Hematopoietic multipotent progenitor cell (in vitro differentiated cells): ENCODE data around the gene ALG1. TPM values are rescaled to one million over a fixed set of nuclear protein-coding genes. Genes with fewer than 3 reads are reported as not detected.
"Not testable (repeated sequence)": the region's sequence is repeated elsewhere in the genome, so short reads cannot be mapped to it uniquely, and the experiment has no call there.

Experiments used
- DNase-seq, 3 donors: peaks; one replicate each; pipeline ENCODE4 v3.0.0-alpha.2; 2011 to 2015; ENCODE audit warnings: low read depth in 2 of 3, low spot score in 2 of 3
- total RNA-seq: library from RNA; depleted of rRNA; stranded (reverse); fragments of >200 nt; gene quantifications from one replicate; pipeline ENCODE4 v1.2.3, GENCODE V29; 2012

Gene ALG1
- total RNA-seq, 1 donor: 22.6 TPM

DNA sequence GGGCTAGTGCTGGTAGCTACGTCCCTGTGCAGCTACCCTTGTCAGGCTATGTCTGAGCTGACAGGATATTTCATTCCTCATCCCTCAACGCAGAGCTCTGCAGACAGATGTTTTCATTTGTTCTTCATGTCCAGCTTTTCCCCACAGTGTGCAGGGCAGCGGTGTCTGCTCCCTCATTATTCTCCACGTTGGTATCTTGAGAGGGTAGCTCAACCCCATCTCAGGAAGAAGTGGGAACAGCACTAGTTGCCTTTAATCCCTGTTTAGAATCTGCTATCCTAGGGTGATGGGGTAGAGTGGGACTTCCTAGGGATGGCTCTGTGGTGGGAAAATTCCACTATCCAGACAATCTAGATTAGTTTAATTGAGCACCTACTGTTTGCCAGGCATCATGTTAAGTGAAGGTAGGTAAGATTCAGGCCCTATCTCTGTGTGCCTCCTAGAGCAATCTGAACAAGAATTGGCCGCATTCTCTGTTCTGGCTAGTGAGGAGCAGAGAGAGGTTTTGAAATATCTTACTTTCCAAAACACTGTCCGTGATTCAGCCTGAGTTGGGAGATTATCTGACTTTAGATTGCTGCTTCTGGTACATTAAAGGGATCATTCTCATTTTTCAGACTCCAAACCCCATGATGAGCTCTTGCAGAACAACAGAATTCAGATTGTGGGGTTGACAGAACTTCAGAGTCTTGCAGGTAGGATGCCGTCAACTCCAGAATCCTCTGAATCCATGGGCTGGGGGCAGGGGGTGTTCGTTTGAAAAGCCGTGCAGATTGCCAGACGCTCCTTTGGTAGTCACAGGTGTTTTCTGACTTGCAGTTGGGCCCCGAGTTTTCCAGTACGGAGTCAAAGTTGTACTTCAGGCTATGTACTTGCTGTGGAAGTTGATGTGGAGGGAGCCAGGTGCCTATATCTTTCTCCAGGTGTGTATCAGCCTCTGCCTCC lies 963 bp downstream of the ALG1 start:
- DNase-seq: no peak

DNA sequence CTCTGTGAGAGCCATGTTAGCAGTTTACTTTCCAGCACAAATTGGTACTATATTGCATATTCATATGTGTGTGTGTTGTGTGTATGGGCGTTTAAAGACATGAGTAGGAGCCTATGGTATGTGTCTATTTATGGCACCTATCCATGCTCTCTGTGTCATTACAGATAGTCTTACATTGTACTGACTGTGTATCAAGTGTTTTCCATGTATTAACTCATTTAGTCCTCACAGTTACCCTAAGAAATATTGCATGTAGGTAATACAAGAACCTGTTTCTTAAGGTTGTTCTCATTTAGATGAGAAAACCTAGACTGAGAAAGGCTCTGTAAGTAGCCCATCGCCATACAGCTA lies 1.6 kb downstream of the ALG1 start:
- DNase-seq: no peak

DNA sequence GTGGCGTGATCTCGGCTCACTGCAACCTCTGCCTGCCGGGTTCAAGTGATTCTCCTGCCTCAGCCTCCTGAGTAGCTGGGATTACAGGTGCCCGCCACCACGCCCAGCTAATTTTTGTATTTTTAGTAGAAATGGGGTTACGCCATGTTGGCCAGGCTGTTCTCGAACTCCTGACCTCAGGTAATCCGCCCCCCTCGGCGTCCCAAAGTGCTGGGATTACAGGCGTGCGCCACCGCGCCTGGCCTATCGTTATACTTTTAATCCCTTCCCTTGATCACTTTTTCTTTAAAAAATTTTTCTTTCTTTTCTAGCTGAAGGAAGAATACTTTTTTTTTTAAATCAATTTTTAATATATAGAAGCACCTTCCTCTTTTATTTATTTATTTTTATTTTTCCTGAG lies 2.1 kb downstream of the ALG1 start:
- DNase-seq: not testable (repeated sequence)

DNA sequence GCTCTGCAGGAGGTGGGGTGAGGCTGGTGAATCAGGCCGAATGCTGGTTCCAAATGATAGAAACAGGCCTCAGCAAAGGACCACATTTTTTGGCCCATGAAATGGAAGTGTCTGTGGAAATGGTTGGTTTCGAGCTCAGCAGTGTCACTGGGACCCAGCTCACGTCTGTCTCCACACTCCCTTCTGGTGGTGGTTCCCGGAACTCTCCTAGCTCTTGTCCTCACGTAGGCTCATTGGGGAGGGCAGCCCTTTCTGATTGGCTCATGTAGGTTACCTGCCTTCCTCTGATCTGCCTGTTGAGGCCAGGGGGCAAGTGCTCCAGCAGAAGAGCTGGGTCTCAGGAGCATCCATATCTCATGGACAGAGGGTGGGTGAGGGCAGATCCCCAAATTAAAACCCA lies 4.0 kb downstream of the ALG1 start:
- no peak for DNase-seq

DNA sequence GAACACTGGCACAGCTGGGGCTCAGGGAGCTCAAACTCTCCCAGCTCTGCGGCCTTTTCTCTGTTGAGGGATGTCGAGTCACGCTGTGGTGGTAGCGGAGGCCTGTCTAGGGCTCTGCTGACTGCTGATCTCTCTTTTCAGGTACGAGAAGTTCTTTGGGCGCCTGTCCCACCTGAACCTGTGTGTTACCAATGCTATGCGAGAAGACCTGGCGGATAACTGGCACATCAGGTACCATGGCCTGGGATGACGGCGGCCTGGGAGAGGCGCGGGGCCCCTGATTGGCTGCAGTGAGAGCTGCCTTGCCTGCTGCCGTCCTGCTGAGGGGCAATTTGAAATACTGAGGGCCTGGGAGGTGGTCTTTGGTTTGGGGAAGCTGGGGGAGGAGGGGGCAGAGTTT lies 5.7 kb downstream of the ALG1 start:
- DNase-seq: no peak

DNA sequence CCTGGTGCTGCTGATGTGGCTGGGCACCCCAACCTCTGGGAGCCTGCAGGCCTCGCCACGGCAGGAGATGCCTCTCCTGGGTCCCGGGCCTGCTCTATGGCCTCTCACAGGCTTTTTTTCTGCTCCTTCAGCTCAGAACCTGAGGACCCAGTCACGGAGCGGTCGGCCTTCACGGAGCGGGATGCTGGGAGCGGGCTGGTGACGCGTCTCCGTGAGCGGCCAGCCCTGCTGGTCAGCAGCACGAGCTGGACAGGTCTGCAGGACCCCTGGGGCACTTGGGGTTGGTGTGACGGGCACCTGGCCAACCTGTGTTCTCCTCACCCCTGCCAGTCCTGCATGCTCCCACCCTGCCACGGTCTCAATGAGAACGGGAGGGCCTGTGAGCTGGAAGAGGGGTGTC lies 7.0 kb downstream of the ALG1 start:
- DNase-seq: no peak

DNA sequence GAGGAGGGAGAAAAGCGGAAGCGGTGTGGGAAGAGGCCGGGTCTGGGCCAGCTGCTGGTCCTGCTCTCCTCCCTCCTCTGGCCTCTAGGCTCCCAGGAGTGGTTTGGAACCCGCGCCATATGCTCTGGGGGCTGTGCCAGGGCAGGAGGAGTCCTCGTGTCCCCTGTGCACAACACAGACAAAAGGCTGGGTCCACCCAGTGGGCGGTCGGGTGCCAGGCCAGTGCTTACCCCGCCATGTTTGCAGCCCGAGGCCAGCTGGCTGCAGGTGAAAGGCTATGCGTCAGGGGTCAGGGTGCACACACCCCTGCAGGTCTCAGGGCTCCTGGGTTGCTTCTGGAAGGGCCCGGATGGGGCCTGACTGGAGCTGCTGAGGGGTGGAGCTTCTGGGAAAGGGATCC lies 8.8 kb downstream of the ALG1 start:
- not testable (repeated sequence) for DNase-seq

DNA sequence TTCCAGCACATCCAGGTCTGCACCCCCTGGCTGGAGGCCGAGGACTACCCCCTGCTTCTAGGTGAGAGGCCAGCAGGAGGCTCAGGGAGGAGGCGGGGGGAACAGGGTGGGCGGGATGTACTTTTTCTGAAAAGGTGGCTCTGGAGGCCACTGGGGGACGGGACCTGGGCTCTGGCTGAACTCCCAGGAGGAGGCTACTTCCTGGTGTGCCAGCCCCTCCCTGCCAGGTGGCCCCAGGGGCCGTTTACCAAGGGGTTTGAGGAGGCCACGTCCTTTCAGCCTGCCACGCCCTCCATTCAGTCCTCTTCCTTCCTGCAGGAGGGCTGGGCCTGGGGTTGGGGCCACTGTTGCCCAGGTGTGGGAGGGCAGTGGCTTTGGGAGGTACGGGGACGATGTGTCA lies 9.4 kb downstream of the ALG1 start:
- not testable (repeated sequence) for DNase-seq

DNA sequence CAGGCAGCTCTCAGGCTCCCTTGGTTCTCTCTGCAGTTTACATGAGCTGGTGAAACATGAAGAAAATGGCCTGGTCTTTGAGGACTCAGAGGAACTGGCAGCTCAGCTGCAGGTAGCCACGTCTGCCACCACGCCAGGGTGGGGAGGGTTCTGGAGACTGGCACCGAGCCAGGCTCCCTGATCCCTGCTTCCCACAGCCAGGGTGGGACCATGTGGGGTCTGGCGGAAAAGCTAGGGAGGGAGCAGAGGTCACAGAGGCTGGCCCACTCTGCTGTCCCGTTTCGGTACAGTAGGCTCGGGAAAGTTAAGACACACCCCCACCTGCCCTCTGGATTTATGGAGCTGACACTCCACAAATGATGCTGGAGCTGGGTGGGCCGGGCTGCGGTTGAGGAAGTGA lies 12.0 kb downstream of the ALG1 start:
- DNase-seq: not testable (repeated sequence)

DNA sequence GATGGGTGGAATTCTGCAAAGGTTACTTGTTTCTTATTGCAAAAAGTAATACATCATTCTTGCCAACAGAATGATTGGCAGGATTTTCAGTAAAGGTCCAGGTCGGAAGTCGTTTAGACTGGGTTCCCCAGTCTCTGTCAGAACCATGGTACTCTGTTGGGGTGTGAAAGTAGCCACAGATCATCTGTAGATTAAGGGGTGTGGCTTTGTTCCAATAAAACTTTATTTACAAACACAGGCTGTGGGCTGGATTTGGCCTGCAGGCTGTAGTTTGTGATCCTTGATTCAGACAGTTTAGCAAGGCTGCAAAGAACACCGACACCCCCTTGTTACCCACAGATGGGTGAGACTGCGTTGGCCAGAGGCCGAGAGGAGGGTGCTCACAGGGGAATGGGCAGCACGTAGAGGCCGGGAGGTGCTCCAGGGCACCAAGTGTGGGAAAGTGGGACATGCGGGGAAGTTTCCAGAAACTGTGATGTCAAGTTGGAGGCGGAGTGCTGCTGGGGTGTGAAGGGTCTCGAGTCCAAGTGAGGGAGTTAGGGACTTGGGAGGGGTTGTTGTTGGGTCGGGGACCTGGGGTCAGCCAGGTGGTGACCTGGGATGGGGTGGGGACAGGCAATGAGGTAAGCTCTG lies 12.6 kb downstream of the ALG1 start:
- not testable (repeated sequence) for DNase-seq

DNA sequence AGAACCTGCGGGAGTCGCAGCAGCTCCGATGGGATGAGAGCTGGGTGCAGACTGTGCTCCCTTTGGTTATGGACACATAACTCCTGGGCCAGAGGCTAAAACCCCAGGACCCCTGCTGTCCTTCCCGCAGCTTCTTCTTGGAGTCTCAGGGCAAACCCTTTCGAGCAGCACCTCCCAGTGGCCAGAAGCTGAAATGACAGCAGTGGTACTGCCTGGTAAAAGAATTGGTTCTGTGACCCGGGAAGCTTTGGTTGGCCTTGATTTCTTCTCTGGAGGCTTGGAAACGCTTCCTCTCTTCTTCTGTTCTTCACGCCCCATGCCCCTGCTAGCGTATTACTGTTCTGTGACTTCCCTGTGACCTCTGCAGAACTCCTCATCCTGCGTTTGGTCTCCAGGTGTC lies 13.2 kb downstream of the ALG1 start:
- DNase-seq: peak in 1 of 3 donors; percentile 50

DNA sequence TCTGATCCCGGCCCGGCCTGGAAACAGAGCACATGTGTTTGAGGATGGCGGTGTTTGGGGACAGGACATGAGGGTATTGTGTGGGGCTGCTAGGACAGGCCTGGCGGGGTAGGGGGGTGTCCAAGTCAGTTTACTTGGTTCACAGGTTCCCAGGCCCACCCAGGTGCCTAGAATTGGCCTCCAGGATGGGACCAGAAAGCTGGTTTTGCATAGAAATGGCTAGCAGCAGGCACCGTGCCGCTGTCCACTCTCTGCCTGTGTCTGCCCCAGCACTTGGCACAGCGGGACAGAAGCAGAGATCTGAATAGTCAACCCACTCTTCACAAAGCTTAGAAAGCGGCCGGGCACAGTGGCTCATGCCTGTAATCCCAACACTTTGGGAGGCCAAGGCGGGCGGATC lies 14.1 kb downstream of the ALG1 start:
- DNase-seq: not testable (repeated sequence)

DNA sequence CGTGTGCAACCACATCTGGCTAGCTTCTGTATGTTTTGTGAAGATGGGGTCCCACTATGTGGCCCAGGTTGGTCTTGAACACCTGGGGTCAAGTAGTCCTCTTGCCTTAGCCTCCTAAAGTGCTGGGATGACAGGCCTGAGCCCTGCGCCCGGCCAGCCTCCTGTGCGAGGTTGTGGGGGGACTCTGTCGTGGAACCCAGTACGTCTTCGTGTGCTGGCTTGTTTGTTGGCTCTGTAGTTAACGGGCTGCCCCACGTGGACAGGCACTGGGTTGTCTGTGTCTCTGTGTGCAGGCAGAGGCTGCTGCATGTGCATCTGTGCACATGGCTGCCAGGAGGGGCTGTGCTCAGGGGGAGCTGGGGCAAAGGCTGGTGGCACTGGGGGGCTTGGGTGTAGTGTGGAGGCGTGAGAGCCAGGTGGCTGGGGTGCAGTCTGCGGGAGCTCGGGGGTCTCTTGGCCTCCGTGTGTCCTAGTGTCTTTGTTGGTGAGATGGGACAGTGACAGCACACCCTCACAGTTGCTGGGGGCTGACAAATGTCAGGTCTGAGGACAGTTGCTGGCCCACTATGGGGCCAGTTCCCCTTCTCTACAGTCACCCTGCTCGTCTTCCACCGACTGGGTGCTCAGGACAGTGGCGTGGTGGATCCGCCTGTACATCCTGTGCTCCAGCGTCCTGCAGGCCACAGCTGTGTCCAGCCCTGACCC lies 16.6 kb downstream of the ALG1 start:
- not testable (repeated sequence) for DNase-seq

DNA sequence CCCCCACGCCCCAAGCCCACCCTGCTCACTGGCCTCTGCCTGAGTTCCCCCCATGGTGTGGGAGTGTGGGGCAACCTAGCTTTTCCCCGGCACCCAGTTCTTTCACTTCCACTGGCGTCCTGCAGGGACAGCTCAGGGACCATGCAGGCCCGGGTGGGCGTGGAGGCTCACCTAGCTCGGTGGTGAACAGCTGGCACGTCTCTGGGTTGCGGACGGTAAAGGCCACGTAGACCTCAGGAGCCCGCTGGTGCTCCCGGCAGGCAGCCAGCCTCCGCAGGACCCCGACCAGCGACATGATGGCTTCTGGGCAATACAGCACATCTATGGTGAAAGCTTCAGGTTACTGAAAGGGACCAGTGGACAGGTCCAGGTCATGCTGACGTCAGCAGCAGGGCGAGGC lies 17.3 kb downstream of the ALG1 start:
- not testable (repeated sequence) for DNase-seq

DNA sequence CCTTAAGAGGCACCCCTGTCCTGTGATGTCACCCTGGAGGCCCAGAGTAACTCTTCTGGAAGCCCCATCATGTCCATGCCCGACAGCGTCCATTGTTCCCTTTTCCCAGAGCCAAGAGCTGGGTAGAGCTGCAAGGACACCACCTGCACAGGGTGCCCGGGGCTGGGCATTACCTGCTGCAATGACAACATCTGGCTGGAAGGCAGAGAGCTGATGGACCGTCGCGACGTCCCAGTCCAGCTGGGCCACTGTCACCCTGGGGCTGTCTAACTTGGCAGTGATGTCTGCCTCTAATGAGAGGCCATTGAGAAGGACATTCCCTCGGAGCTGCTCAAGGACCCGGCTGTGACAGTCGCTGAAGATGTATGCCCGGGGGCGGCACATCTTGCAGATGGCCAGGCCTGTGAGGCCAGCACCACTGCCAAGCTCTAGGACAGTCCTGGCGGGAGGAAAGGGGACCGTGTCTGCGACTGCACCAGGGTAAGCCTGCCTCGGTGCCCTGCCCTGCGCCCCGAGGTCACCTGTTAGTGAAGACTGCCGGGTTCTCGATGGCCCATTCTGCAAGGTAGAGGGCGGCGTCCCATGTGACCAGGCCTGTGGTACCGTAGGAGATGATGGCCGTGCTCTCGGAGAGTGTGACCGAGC lies 18.4 kb downstream of the ALG1 start:
- not testable (repeated sequence) for DNase-seq

DNA sequence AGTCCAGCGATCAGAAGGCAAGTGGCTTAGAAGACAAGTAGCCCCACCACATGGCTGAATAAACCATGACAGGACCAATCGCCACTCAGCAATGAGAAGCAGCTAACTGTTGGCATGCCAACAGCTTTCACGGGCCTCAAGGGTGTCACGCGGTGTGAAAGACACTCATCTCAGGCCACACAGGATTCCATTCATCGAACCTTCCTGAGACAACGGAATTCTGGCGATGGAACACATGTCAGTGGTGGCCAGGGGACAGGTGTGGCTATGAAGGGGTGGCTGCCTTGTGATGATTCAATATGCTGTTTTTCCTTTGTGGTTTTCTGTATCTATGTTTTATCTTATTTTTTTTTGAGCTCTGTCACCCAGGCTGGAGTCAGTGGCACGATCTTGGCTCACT lies 18.9 kb downstream of the ALG1 start:
- not testable (repeated sequence) for DNase-seq

DNA sequence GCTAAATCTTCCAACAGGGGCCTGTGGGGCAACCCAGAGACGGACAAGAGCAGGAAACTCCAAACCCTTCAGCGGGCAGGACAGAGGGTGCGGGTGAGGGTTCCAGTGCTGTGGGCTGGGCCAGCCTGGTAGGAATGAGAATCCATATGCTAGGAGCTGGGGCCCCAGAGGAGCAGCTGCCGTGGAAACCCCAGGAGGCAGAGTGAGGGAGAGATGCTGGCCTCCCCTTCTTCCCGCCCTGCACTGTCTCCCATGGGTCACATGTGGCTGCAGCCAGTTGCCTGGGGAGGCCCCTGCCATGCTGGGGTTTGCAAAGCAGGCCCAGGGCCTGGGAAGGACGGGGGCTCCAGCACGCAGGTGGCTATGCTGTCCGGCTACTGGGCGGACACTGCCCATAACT lies 21.4 kb downstream of the ALG1 start:
- DNase-seq: not testable (repeated sequence)

DNA sequence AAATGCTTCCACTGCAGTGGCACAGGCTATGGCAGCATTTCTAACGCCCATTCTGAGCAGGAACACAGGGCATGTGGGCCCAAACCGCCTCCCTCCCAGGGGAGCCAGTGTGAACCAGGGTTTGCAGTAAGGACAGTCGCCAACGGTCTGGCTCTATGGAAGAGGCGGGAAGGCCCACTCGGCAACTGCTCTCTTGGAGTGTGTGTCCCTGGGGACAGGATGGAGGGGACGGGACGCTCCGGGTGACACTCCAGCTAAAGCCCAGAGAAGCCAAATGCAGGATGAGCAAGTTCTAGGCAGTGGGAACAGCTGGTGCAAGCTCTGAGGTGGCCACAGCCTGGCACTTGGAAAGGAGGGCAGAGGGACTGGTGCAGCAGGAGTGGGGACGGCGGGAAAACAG lies 22.1 kb downstream of the ALG1 start:
- not testable (repeated sequence) for DNase-seq

DNA sequence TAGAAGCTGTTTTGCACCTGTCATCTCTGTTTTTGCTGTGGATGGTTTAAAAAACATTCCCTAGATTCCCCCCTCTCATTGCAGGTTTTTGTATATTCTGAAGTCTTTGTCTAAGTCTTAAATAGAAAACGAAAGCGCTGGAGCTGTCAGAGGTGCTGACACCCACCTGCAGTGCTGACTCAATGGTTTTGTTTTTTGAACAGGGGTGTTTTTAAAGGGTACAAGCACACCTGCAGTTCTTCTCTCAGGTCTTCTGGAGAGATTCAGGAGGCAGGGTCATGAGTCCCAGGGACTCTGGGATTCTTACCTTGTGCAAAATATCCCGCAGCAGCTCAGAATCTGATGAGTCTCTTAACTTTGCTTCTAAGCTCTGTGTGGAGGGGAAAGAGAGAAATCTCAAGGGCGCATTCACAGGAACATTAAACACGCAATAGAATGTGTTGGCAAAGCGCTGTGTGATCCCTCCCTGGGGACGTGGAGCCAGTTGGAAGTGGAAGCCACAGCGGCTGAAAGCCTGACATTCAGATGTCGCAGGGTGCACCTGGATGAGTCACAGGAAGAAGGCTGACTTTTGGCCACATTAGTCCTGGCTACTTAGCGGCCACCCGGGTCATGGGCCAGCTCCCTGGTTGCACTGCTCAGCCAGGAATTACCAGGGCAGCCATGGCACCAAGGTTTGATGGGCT lies 23.6 kb downstream of the ALG1 start:
- not testable (repeated sequence) for DNase-seq

DNA sequence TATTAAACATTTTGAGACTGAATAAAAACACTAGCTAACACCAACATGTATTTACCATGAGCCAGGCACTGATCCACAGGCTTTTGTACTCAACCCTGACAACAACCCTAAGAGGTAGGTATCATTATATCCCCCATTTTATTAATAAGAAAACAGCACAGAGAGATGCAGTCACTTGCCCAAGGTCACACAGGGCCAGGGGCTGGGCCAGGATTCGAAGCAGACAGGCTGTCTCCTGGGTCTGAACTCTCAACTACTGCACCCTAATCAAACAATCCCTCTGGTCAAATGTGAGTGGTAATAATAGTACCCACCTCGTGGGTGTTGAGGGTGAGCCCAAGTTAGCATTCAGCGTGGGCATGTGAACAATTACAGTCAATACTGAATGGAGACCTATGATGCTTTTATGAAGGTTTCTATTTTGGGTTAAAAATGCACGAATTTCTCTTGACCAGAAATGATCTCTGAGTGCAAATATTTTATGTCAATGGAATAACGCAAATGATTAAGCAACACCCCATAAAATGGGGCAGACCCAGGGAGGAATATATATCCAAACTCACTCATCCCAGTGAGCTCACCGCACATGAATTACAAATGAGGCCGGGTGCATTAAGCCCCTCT lies 24.9 kb downstream of the ALG1 start:
- DNase-seq: not testable (repeated sequence)
